Measurements from ENCODE around the gene NPHP4. TPM values are rescaled to one million over a fixed set of nuclear protein-coding genes. Genes with fewer than 3 reads are reported as not detected.

NPHP4 gene
- total and polyA plus RNA-seq, 9 of the 15 experiments (the other 6 are each of a cell fraction or from before 2014, with no cell fraction given), result 0.52 to 26.2 (median 6.7) TPM

- peak in 1 of 2 experiments; percentile 85; a peak in 2 of 4 replicates for TF ChIP-seq RCOR1 (IDR thresholded peaks at IDR 0.05; ENCODE audit: borderline replicate concordance in 1 of 2, low read depth in 2 of 2, low read length in 2 of 2)
- no peak for TF ChIP-seq GTF2B (IDR thresholded peaks at IDR 0.05; ENCODE audit: extremely low read depth, insufficient read length)
- no peak for TF ChIP-seq PHB (CRISPR knock-in tag; IDR thresholded peaks at IDR 0.05)
- no peak for TF ChIP-seq NR2C2 (CRISPR knock-in tag; IDR thresholded peaks at IDR 0.05)
- TF ChIP-seq NR2C2 (tag; IDR thresholded peaks at IDR 0.05), result peak; percentile 79
- peak; percentile 79 for TF ChIP-seq RBFOX2 (IDR thresholded peaks at IDR 0.05; ENCODE audit: low read depth, low read length)
- peak; percentile 62 for TF ChIP-seq TAF1 (IDR thresholded peaks at IDR 0.05; ENCODE audit: control insufficient read depth, extremely low read depth, insufficient read depth, low read length, severe bottlenecking)
- TF ChIP-seq SMARCC2 (IDR thresholded peaks at IDR 0.05; ENCODE audit: low read depth), result 0 out of 2 replicates have a peak, but pooled peaks have one; percentile 37
- peak; percentile 93 for TF ChIP-seq C11orf30 (IDR thresholded peaks at IDR 0.05; ENCODE audit: low read depth)
- peak; percentile 61 for TF ChIP-seq HNRNPLL (IDR thresholded peaks at IDR 0.05; ENCODE audit: low read depth, low read length, poor library complexity, severe bottlenecking)
- peak; percentile 49; the same call in 1 of the 2 replicates for TF ChIP-seq ARID1B (IDR thresholded peaks at IDR 0.05)
- TF ChIP-seq, protein P1, sequence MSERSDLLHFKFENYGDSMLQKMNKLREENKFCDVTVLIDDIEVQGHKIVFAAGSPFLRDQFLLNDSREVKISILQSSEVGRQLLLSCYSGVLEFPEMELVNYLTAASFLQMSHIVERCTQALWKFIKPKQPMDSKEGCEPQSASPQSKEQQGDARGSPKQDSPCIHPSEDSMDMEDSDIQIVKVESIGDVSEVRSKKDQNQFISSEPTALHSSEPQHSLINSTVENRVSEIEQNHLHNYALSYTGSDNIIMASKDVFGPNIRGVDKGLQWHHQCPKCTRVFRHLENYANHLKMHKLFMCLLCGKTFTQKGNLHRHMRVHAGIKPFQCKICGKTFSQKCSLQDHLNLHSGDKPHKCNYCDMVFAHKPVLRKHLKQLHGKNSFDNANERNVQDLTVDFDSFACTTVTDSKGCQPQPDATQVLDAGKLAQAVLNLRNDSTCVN (CRISPR knock-in tag; IDR thresholded peaks at IDR 0.05), result no peak
- no peak for TF ChIP-seq XRCC4 (IDR thresholded peaks at IDR 0.05; ENCODE audit: extremely low read depth, insufficient read depth, insufficient read length)
- TF ChIP-seq JUND (IDR thresholded peaks at IDR 0.05; ENCODE audit: borderline replicate concordance, low read depth, low read length), result peak; percentile 76
- peak; percentile 58; the same call in 1 of the 3 replicates for TF ChIP-seq JUND (tag; IDR thresholded peaks at IDR 0.05; ENCODE audit: borderline replicate concordance, low read depth, low read length)
- peak in 1 of 2 experiments; percentile 33; a peak in 1 of 4 replicates for TF ChIP-seq TRIM24 (IDR thresholded peaks at IDR 0.05)
- peak; percentile 95 for TF ChIP-seq NFE2 (IDR thresholded peaks at IDR 0.05; ENCODE audit: low read depth)
- no peak for TF ChIP-seq SPI1 (IDR thresholded peaks at IDR 0.05; ENCODE audit: borderline replicate concordance, low read depth, low read length)
- TF ChIP-seq CREM (IDR thresholded peaks at IDR 0.05; ENCODE audit: low read depth), result peak; percentile 71
- no peak for TF ChIP-seq BDP1 (IDR thresholded peaks at IDR 0.05; ENCODE audit: insufficient read depth, insufficient read length)
- TF ChIP-seq LEF1 (IDR thresholded peaks at IDR 0.05), result 0 out of 2 replicates have a peak, but pooled peaks have one; percentile 21
- TF ChIP-seq CHCHD3 (CRISPR knock-in tag; IDR thresholded peaks at IDR 0.05), result no peak
- TF ChIP-seq NR2C1 (IDR thresholded peaks at IDR 0.05), result no peak
- TF ChIP-seq NR2C1 (tag; IDR thresholded peaks at IDR 0.05), result 0 out of 2 replicates have a peak, but pooled peaks have one; percentile 32
- peak; percentile 30; the same call in 1 of the 2 replicates for TF ChIP-seq CREB1 (IDR thresholded peaks at IDR 0.05)
- TF ChIP-seq CREB1 (CRISPR knock-in tag; IDR thresholded peaks at IDR 0.05), result no peak
- TF ChIP-seq FOSL1 (tag; conservative IDR thresholded peaks at IDR 0.05), result peak; percentile 73
- peak; percentile 67; the same call in 1 of the 2 replicates for TF ChIP-seq SUPT5H (IDR thresholded peaks at IDR 0.05)
- TF ChIP-seq ELF2 (CRISPR knock-in tag; IDR thresholded peaks at IDR 0.05), result peak; percentile 58; the same call in 1 of the 2 replicates
Observed at GRCh38 chr1:6007318-6008083, 15.3 kb upstream of the NPHP4 start (continued).
